Measurements from ENCODE around the gene ZFYVE9. TPM values are rescaled to one million over a fixed set of nuclear protein-coding genes. Genes with fewer than 3 reads are reported as not detected.
A peak's percentile ranks its signal among the peaks of the same experiment; 100 is the strongest.

ZFYVE9 gene
- total and polyA plus RNA-seq, 2 of the 13 experiments (the other 11 are each of a cell fraction or from before 2014, with no cell fraction given) = 9.2 to 19.8 TPM

DNA sequence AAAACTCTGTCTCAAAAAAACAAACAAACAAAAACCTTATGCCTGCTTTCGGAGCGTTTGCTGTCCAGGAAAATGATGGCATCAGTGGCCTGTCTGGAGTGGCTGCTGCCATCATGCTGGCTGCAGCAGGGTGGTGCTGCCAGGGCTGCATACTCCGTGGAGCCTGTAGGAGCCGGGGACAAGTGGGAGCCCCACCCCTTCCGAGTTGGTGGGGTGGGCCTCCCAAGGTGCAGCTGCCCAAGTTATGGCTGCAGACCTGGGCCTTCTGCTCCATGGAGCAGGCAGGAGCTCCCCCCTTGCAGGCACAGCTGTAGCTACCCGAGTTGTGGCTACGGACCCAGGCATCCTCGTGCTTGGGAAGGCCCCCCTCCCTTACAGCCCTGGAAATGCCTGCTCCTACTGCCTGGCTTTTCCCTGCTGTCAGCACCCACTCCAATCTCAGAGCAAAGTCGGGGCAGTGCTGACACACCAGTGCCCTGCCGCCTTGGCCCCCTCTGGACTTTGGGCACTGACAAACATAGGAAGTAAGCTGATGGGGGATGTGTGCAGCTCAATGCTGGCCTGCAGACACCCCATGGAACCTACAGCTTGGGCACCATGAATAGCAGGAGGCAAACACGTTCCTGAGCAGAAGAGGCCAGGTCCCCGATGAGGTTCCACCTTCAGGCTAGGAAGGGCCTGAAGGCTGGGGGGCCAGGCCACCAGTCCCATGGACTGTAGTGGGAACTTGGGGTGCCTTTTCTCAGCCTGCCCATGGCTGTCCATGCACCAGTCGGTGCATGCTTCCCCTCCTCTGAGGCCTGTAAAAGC, 163.7 kb downstream of the ZFYVE9 start (continued):
- TF ChIP-seq, protein P1, sequence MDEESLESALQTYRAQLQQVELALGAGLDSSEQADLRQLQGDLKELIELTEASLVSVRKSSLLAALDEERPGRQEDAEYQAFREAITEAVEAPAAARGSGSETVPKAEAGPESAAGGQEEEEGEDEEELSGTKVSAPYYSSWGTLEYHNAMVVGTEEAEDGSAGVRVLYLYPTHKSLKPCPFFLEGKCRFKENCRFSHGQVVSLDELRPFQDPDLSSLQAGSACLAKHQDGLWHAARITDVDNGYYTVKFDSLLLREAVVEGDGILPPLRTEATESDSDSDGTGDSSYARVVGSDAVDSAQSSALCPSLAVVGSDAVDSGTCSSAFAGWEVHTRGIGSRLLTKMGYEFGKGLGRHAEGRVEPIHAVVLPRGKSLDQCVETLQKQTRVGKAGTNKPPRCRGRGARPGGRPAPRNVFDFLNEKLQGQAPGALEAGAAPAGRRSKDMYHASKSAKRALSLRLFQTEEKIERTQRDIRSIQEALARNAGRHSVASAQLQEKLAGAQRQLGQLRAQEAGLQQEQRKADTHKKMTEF (CRISPR knock-in tag; IDR thresholded peaks at IDR 0.05) = no peak
- TF ChIP-seq MTA3 (CRISPR knock-in tag; IDR thresholded peaks at IDR 0.05) = no peak
- TF ChIP-seq ZNF101 (CRISPR knock-in tag; IDR thresholded peaks at IDR 0.05; ENCODE audit: borderline replicate concordance, low read depth) = no peak
- TF ChIP-seq RXRB (CRISPR knock-in tag; IDR thresholded peaks at IDR 0.05; ENCODE audit: borderline replicate concordance) = peak; percentile 62; the same call in 1 of the 2 replicates
- TF ChIP-seq, protein P2, sequence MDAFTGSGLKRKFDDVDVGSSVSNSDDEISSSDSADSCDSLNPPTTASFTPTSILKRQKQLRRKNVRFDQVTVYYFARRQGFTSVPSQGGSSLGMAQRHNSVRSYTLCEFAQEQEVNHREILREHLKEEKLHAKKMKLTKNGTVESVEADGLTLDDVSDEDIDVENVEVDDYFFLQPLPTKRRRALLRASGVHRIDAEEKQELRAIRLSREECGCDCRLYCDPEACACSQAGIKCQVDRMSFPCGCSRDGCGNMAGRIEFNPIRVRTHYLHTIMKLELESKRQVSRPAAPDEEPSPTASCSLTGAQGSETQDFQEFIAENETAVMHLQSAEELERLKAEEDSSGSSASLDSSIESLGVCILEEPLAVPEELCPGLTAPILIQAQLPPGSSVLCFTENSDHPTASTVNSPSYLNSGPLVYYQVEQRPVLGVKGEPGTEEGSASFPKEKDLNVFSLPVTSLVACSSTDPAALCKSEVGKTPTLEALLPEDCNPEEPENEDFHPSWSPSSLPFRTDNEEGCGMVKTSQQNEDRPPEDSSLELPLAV (CRISPR knock-in tag; conservative IDR thresholded peaks at IDR 0.05; ENCODE audit: low read depth) = no peak
- TF ChIP-seq NPAS2 (CRISPR knock-in tag; IDR thresholded peaks at IDR 0.05; ENCODE audit: borderline replicate concordance) = no peak
- 0 out of 2 replicates have a peak, but pooled peaks have one; percentile 37 for TF ChIP-seq ZNF556 (CRISPR knock-in tag; IDR thresholded peaks at IDR 0.05; ENCODE audit: borderline replicate concordance)
- peak; percentile 64 for TF ChIP-seq FOXA3 (CRISPR knock-in tag; IDR thresholded peaks at IDR 0.05)
- TF ChIP-seq SMAD3 (CRISPR knock-in tag; IDR thresholded peaks at IDR 0.05) = no peak
- TF ChIP-seq ZNF264 (CRISPR knock-in tag; IDR thresholded peaks at IDR 0.05) = peak; percentile 40; the same call in 1 of the 2 replicates
- TF ChIP-seq, protein P3, sequence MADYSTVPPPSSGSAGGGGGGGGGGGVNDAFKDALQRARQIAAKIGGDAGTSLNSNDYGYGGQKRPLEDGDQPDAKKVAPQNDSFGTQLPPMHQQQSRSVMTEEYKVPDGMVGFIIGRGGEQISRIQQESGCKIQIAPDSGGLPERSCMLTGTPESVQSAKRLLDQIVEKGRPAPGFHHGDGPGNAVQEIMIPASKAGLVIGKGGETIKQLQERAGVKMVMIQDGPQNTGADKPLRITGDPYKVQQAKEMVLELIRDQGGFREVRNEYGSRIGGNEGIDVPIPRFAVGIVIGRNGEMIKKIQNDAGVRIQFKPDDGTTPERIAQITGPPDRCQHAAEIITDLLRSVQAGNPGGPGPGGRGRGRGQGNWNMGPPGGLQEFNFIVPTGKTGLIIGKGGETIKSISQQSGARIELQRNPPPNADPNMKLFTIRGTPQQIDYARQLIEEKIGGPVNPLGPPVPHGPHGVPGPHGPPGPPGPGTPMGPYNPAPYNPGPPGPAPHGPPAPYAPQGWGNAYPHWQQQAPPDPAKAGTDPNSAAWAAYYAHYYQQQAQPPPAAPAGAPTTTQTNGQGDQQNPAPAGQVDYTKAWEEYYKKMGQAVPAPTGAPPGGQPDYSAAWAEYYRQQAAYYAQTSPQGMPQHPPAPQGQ (CRISPR knock-in tag; IDR thresholded peaks at IDR 0.05; ENCODE audit: borderline replicate concordance) = no peak
- TF ChIP-seq, protein P4, sequence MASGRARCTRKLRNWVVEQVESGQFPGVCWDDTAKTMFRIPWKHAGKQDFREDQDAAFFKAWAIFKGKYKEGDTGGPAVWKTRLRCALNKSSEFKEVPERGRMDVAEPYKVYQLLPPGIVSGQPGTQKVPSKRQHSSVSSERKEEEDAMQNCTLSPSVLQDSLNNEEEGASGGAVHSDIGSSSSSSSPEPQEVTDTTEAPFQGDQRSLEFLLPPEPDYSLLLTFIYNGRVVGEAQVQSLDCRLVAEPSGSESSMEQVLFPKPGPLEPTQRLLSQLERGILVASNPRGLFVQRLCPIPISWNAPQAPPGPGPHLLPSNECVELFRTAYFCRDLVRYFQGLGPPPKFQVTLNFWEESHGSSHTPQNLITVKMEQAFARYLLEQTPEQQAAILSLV (CRISPR knock-in tag; IDR thresholded peaks at IDR 0.05; ENCODE audit: borderline replicate concordance) = no peak
- 0 out of 2 replicates have a peak, but pooled peaks have one; percentile 31 for TF ChIP-seq PPARG (CRISPR knock-in tag; conservative IDR thresholded peaks at IDR 0.05)
- TF ChIP-seq, protein P5, sequence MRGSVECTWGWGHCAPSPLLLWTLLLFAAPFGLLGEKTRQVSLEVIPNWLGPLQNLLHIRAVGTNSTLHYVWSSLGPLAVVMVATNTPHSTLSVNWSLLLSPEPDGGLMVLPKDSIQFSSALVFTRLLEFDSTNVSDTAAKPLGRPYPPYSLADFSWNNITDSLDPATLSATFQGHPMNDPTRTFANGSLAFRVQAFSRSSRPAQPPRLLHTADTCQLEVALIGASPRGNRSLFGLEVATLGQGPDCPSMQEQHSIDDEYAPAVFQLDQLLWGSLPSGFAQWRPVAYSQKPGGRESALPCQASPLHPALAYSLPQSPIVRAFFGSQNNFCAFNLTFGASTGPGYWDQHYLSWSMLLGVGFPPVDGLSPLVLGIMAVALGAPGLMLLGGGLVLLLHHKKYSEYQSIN (CRISPR knock-in tag; IDR thresholded peaks at IDR 0.05; ENCODE audit: borderline replicate concordance) = no peak
- peak; percentile 98 for TF ChIP-seq HNF4A (CRISPR knock-in tag; IDR thresholded peaks at IDR 0.05)
- TF ChIP-seq, protein P6, sequence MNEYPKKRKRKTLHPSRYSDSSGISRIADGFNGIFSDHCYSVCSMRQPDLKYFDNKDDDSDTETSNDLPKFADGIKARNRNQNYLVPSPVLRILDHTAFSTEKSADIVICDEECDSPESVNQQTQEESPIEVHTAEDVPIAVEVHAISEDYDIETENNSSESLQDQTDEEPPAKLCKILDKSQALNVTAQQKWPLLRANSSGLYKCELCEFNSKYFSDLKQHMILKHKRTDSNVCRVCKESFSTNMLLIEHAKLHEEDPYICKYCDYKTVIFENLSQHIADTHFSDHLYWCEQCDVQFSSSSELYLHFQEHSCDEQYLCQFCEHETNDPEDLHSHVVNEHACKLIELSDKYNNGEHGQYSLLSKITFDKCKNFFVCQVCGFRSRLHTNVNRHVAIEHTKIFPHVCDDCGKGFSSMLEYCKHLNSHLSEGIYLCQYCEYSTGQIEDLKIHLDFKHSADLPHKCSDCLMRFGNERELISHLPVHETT (CRISPR knock-in tag; conservative IDR thresholded peaks at IDR 0.05) = 0 out of 2 replicates have a peak, but pooled peaks have one; percentile 20
- TF ChIP-seq, protein P7, sequence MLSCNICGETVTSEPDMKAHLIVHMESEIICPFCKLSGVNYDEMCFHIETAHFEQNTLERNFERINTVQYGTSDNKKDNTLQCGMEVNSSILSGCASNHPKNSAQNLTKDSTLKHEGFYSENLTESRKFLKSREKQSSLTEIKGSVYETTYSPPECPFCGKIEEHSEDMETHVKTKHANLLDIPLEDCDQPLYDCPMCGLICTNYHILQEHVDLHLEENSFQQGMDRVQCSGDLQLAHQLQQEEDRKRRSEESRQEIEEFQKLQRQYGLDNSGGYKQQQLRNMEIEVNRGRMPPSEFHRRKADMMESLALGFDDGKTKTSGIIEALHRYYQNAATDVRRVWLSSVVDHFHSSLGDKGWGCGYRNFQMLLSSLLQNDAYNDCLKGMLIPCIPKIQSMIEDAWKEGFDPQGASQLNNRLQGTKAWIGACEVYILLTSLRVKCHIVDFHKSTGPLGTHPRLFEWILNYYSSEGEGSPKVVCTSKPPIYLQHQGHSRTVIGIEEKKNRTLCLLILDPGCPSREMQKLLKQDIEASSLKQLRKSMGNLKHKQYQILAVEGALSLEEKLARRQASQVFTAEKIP (CRISPR knock-in tag; IDR thresholded peaks at IDR 0.05; ENCODE audit: borderline replicate concordance) = no peak
- peak; percentile 61 for TF ChIP-seq ELF3 (CRISPR knock-in tag; IDR thresholded peaks at IDR 0.05)

Data from HepG2 (cell line).